HG02938 (cell line): Measurements from ENCODE around the gene ADPGK.
"Not testable (repeated sequence)": the region's sequence is repeated elsewhere in the genome, so short reads cannot be mapped to it uniquely, and the experiment has no call there.

Source experiments
- ATAC-seq: cut with Tn5 transposase; IDR thresholded peaks from one replicate; pipeline ENCODE4 v1.9.1; 2021; ENCODE audit warnings: mild to moderate bottlenecking, moderate library complexity; ENCODE audit not compliant: unreplicated experiment

Gene ADPGK

DNA sequence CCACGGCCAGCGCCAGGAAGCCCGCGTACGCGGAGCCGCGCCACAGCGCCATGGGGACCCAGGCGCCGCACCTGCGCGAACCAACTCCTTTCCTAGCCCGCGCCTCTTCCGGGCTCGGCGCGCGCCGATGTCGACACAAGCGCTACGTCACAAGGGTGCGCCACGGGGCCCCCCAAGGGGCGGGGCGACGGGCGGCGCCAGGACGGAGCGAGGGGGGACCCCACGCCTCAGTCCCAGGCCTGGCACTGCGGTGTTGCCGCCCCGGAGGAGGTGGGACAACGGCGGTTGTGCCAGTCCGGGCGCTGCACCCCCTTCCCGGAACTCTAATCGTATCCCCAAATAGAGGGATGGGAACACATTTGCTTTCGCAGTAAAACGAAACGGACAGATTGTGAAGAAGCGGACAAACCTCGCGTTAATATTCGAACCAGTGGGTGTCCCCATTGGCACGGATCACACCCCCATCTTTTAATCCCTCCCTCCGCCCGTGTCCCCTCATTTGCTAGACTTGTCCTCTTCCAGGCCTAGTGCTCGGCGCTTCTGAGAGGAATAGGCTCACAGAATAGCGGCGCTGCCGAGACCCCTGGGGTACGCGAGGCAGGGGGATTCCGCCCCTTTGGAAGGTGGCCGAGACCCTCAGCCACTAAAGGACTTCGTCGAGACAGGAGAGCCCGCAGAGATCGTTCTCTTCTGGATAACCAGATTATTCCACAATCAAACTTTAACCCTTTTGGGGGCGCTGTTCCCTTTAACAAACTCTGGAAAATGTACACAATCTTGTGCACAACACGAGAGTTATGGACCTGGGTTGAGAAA, at the start of gene ADPGK:
Gene ADPGK (minus strand): TSS at position 119 of the 816 bp plus-strand sequence. CDS start 67 bp downstream, at position 52.
- peak; percentile 70 for ATAC-seq

DNA sequence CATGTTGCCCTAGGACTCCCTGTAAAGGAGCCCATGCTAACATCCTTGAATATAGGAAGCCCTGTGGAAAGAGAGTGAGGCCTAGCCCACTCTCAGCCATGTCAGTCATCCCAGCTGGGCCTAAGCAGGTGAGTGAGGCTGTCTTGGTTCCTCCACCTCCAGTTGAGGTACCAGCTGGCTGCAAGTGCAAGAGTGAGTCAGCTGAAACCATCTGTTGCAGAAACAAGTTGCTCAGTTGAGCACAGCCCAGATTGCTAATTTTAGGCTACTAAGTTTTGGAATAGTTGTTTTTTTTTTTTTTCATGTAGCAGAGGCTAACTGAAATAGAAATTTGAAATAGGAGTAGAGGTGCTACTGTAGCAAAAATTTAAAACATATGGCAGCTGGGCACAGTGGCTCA, 43.7 kb upstream of the ADPGK start:
- ATAC-seq: no peak

DNA sequence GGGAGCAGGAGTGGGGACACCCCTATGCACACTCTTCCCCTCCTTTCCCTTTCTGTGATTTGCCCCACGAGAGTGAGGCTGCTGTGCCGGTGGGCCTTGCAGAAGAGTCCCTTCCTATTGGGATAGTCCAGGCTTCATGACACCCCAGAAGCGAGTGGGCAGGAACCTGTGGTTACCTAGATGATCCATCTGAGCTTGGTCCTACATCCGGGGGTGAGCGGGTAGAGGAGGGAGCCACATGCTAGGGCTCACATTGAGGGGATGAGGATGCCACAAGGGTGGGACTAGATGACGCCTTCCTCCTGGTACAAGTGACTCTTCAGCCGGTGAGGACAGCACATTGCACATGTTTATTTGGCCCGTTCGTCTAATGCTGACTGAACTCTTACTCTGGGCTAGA, 43.1 kb upstream of the ADPGK start:
- ATAC-seq: no peak

DNA sequence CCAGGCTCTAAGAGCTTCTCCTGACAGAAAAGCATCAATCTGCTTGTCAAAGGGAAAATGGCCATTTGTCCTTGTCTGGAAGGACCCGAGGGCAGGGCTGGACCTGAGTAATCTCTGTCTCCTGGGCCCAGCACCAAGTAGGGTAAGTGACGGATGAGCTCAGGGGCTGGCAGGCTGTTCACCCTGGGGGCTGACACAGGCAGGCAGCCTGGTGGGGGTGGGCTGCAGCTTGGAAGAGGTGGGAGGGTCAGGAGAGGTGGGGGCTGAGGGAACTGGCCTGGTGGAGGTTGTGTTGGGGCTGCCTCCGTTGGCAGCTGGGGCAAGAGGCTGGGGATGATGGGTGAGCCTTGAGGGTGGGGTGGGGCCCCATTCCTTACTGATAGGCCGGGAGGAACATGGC, 42.3 kb upstream of the ADPGK start:
- ATAC-seq: no peak

DNA sequence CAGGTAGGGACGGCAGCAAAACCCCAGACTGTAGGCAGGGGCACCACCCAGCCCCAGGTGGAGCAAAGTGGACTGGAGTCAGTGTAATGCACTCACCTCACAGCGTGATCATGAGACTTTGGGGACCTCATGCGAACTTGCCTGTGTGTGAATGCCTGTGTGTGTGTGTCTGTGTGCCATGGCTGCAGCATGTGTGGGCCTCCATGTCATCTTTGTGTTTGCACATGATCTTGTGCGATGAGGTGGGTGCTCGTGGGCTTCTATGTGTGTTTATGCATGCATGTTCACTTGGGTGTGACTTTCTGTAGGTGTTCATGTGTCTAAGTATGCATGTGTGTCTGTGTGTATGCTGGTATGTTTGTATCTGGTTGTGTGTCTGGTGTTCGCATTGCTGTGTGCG, 41.2 kb upstream of the ADPGK start:
- no peak for ATAC-seq

DNA sequence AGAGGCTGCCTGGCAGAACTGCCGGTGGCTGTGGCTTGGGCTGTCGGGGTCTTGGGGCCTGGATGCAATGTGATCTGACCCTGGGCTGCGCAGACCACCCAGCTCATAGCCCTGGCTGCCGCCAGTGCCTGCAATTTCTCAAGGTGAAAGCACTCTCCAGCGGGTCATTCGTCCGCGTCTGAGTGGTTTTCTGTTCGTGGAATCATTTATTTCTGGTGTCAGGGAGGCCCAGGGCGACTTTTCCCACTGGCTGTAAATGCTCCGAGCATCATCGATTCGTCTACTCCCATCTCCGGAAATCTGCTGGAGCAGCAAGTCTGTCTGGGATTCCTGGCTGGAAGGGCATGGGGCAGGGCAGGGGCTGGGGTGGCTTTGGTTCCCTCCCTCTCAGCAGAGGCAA, 40.6 kb upstream of the ADPGK start:
- ATAC-seq: no peak

DNA sequence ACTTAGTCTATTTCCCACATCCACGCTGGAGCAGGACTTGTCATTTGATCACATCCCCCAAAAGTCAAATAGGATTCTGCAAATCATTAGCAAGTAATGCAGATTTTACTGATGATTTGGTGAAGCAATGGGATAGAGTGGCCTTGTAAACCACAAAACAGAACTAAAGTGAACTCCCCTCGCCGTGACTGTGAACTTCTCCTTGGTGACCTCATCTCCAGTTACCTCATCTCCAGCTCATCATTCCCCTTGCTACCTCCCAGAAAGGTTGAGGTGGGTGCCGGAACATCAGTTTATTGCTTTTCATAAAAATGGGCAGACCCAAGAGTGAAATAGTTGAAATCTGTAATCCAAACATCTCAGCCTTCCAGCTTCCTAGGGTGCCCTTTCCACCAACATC, 36.7 kb upstream of the ADPGK start:
- ATAC-seq: no peak

DNA sequence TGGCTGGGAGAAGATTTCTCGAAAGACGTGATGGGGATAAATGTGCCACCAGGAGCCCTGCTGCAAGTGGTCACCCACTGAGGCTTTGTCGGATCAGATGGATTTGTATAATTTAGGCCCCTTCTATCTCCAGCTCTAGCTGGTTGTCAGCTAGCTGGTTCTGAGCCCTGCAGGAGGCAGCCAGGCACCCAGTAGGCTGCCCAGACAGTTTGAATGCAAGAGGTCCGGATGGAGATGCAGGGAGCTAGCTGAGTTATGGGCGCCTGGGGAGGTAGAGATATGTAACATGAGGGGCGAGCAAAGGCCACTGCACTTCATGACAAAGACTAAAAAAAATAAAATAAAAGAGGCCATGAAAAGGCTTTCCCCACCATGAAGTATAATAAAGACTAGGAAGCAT, 35.1 kb upstream of the ADPGK start:
- no peak for ATAC-seq

DNA sequence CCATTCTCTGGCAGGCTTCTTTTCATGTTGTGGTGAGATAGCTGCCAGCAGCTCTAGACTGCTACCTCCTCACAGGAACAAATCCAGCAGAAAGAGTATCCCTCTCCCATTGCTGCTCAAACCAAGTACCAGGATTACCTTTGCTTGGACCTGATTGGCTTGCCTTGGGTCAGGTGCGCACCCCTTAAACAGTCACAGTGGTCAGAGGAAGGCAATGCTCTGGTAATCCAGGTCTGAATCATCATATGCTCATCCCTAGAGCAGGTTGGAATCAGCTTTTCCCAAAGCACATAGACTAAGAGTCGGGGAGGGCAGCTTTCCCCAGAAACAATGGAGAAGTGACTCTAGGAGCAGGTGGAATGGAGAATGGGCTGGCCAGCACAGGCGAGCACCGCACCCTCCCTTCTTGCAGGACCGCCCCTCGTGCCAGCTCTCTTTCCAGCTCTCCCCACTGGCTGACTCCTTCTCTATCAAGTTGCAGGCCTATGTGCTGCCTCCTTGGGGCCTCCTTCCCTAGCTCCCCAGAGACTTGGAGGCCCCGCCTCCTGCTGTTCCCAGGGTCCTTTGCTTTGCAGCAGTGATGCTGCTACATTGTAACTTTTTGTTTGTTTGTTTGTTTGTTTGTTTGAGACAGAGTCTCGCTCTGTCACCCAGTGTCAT, 29.9 kb upstream of the ADPGK start:
- no peak for ATAC-seq

DNA sequence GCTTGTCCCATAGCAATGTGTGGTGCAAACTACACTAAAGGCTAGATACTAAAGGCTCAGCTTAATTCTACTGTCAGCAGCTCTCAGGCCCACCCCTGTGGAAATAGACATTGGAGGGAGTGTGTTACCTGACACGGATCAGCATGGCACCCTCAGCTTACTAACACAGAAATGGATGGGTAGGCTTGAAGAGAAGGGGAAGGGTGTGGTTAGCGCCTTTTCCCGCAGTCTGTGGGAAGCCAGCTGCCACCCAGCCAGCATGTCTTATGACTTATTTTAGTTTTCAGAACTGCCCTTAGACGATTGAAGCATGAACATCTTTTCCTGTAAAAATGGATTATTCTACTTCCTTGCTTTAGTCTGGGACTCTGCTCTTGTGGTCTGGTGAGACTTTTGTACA, 25.8 kb upstream of the ADPGK start:
- ATAC-seq: no peak

DNA sequence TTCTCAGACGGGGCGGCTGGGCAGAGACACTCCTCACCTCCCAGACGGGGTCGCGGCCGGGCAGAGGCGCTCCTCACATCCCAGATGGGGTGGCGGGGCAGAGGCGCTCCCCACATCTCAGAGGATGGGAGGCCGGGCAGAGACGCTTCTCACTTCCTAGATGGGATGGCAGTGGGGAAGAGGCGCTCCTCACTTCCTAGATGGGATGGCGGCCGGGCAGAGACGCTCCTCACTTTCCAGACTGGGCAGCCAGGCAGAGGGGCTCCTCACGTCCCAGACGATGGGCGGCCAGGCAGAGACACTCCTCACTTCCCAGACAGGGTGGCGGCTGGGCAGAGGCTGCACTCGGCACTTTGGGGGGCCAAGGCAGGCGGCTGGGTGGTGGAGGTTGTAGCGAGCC, 23.8 kb upstream of the ADPGK start:
- ATAC-seq: not testable (repeated sequence)

DNA sequence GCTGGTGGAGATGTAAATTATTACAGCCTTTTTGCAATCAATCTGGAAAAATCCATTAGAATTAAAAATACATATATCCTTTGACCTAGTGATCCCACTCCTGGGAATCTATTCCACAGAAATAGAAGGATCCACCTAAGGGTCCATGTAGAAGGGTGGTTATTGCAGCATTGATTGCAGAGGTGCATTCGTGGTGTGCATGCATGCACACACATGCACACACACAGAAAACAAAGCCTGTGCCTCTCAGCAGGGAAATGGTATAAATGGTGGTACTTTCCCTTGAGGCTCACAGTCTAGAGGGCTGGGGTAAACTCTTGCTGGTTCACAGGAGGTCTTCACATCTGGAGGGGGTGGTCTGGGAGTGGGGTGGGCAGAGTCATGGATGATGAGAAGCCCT, 19.4 kb upstream of the ADPGK start:
- no peak for ATAC-seq

DNA sequence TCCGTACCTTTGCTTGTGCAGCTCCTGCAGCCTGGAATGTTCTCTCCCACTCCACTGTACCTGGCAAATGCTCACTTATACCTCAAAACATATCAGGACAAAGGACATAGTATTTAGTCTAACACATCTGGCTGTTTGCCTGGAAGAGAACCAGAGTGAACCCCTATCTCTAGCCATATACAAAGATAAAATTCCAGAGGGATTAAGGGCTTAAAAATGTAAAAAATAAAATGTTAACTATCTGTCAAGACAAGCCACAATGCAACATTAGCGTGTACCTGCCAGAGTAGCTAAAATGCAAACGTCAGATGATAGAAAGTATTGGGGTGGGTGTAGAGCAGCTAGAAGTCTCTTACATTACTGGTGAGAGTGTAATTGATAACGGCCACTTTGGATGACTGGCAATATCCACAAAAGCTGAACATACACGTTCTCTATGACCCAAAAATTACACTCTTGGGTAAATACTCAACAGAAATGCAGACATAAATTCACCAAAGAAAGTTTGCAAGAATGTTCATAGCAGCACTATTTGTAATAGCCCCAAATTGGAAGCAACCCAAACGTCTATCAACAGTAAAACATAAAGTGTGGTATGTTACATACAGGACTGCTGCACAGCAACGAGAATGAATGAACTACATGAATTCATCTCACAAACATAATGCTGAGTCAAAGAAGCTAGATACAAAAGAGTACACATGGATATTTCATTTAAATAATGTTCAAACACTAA, 18.2 kb upstream of the ADPGK start:
- no peak for ATAC-seq

DNA sequence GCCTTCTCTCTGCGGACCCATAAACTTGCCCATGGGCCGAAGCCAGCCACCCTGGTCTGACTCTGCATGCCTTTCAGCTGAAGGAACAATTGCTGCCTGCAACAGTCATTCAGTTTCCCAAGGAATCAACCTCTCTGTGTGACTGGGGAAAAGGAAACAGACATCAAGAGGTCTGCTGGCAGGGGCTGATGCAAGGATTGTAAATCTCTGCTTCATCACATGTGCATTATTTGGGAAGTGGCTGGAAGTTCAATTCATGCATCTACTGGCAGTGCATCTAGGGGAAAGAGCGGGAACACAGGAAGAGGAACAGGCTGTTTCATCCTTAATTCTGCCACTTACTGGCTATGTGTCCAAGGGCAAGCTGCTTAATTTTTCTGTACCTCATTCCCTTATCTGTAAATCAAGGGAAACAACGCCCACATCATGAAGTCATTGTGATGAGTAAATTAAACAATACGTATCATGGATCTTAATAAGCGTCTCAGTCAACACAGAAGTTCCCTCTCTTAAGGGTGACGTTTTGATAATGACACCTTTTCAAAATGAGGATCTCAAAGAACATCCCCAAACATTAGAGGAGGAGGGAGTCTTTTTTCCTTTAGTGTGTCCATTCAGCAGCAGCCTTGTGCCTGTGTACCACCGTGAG, 17.4 kb upstream of the ADPGK start:
- ATAC-seq: no peak

DNA sequence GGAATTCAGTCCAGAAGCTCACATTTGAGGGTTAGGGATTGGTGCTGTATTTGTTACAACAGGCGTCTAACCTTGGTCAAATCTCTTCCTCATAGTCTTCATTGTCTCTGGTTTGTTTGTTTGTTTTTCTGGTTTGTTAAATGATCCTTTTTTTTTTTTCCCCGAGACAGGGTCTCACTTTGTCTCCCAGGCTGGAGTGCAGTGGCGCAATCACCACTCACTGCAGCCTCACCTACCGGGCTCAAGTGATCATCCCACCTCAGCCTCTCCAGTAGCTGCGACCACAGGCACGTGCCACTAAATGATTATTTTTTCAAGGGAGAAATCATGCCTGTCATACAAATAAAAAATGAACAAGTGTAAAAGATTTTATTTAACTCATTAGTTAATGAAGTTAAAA, 14.3 kb upstream of the ADPGK start:
- ATAC-seq: no peak

DNA sequence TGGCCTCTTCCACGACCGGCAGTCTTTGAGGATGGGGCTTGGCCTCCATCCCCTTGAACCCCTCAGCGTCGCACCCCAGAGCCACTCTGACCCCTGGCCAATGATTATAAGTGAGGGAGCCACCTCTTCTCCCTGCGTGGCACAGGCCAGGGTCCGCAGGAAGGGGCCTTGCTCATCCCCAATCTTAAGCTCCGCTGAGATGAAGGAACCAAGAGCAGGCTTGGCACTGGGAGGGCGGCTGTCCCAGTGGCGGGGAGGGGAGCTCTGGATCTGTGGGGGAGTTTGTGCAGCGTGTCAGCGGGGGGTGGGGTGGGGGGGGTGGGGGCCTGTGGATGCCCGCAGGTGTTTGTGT, 13.8 kb upstream of the ADPGK start:
- no peak for ATAC-seq

DNA sequence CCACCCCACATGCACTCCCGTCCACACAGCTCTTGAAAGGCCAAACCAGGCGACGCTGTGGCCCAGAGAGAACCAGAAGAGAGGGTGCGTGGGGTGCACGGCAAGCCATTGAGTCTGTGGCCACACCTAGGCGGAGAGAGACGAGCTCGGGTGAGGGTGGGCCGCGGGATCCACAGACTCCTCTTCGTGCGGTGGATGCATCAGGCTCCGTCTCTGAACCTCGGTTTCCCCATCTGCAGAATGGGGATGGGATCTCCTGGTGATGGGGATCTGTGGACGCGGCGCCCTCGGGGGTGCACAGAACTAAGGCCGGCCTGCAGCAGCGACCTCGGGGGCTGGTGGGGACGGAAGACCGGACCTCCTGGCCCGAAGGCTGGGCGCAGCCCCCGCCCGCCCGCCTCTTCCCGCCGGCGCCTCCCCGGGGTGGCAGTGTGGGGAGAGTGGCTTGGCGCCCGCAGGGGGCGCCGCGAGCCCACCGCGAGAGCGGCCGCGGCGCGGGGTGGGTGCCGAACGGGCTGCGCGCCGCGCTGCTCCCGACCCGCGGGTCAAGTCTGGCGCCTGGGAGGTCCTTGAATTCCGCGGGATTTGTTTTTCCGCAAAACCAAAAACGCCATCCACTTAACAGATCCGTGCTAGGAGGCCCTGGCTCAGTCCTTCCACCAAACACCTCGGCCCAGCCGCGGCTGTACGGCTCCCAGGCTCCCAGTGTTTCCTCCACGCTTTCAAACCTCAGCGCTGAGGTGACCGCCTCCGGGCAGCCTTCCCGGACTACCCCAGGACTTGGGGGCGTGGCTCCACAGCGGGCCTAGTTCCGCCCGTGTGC, 13.2 kb upstream of the ADPGK start:
- no peak for ATAC-seq

DNA sequence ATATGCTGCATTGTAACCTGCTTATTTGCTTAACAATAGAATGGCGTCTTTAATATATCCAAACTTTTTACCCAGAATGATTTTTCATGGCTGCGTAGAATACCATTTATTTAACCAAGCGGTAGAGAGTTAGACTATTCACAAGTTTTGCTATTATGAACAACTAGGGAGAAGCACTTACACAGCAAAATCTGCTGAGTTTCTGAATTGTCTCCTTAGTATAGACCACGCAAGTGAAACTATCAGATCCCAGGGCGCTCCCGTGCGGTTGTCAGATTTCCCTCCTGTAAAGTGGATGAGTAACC, 12.6 kb upstream of the ADPGK start:
- no peak for ATAC-seq

DNA sequence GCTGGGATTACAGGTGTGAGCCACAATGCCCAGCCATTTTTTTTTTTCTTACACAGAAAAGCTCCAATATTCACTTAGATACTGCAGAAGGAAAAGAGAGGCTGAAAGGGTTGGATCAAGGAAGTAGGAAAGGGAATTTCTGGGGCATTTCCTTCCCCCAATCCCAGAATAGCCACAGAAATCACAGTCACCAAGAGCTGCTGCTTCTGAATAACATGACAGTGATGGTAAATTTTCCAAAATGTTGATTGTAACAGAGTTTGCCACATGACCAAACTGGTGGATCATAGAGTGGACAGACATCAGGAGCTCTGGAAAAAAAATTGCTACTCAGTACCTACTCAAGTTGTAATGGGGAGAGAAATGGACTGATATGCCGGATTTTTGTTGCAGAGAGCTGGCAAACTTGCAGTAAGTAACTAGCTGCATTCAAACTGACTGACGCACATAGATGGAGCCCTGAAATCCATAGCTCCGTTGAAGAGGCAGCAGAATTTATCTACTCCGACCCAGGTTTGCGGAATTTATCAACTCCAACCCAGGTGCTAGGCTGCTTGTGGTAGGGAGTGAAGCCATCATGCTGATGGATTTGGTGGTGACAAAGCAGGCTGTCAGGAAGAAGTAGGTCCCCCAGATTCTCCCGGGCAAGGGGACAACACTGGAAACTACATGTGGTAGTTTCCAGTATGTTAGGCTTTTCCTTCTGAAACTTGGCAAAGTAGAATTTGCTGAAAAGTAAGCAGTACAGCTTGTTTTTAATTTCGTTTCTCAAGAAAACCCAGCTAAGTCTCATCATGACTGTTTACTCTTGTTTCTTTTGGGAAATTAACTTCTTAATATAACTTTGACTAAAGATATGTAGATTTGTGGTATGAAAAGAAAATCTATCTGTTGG, 10.5 kb upstream of the ADPGK start:
- ATAC-seq: no peak

DNA sequence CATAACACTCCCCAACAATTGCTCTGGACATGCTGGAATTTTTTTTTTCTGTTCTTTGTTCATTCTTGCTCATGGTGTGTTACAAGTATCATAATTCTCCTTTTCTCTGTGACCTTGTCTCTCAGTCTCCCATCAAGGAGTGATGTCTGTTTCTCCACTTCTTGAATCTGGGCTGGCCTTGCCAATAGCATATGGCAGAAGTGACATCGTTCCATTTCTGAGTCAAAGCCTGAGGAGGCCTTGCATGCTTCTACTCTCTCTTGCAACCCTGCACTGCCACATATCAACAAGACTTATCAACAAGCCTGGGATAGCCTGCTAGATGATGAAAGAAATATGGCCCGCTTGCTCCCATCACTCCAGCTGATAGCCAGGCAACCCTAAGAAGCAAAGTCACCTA, 8.9 kb upstream of the ADPGK start:
- ATAC-seq: no peak
